Measurements from ENCODE around the gene VBP1. TPM values are rescaled to one million over a fixed set of nuclear protein-coding genes. Genes with fewer than 3 reads are reported as not detected.

Gene VBP1
- total RNA-seq, result 10 to 100 TPM; 46.1 to 48.1 TPM

GRCh38 chrX:155216179-155216939 lies at the start of gene VBP1:
Gene VBP1 (plus strand): TSS chrX:155216460. CDS start chrX:155216483, 23 bp downstream.

GRCh38 chrX:155263854-155264628 lies 47.8 kb downstream of the VBP1 start, which contains the start of gene RAB39B:
Gene RAB39B (minus strand): TSS chrX:155264491. CDS start chrX:155264288, 203 bp downstream.

Other genes with a start within 250 kb of the VBP1 start
- 1 to 10 TPM; 2.5 to 2.9 TPM for gene F8, start 193.7 kb upstream of the VBP1 start, total RNA-seq
- gene FUNDC2, start 189.6 kb upstream of the VBP1 start, total RNA-seq, result 10 to 100 TPM; 47.5 to 54.1 TPM
- 1 to 10 TPM; 3.3 to 5.3 TPM for gene CMC4, start 145.3 kb upstream of the VBP1 start, total RNA-seq
- gene MTCP1, start 145.3 kb upstream of the VBP1 start, total RNA-seq, result 10 to 100 TPM; 13.0 to 16.4 TPM
- gene BRCC3, start 145.0 kb upstream of the VBP1 start, total RNA-seq, result 10 to 100 TPM; 23.9 to 25.2 TPM
- 1 to 10 TPM; 7.6 to 7.8 TPM for gene RAB39B, start 48.0 kb downstream of the VBP1 start, total RNA-seq
- under 1 TPM; 0.22 to 0.23 TPM for gene CLIC2, start 118.2 kb downstream of the VBP1 start, total RNA-seq
- not detected for gene F8A2, start 165.6 kb downstream of the VBP1 start, total RNA-seq
- gene F8A3, start 242.2 kb downstream of the VBP1 start, total RNA-seq, result under 1 TPM; 0.20 to 0.89 TPM